GM19035 (cell line): Measurements from ENCODE around the gene TMEM62.

Experiments
- ATAC-seq: cut with Tn5 transposase; IDR thresholded peaks from one replicate; pipeline ENCODE4 v1.9.1; 2021; ENCODE audit not compliant: unreplicated experiment

Gene TMEM62

GRCh38 chr15:43226436-43227305 lies 93.3 kb downstream of the TMEM62 start:
- no peak for ATAC-seq

- no peak for ATAC-seq
Measured at GRCh38 chr15:43229977-43230376, 96.6 kb downstream of the TMEM62 start.

GRCh38 chr15:43230640-43231115 lies 97.3 kb downstream of the TMEM62 start:
- no peak for ATAC-seq

- ATAC-seq, result no peak
Measured at GRCh38 chr15:43232289-43232874, 99.0 kb downstream of the TMEM62 start.
